Fibroblast of skin of right biceps (primary cell): ENCODE results near the gene ENTPD2.
A peak's percentile ranks its signal among the peaks of the same experiment; 100 is the strongest.

Experiments
- DNase-seq: peaks from one replicate; pipeline ENCODE4 v3.0.0-alpha.2; 2013

ENTPD2 gene

DNA sequence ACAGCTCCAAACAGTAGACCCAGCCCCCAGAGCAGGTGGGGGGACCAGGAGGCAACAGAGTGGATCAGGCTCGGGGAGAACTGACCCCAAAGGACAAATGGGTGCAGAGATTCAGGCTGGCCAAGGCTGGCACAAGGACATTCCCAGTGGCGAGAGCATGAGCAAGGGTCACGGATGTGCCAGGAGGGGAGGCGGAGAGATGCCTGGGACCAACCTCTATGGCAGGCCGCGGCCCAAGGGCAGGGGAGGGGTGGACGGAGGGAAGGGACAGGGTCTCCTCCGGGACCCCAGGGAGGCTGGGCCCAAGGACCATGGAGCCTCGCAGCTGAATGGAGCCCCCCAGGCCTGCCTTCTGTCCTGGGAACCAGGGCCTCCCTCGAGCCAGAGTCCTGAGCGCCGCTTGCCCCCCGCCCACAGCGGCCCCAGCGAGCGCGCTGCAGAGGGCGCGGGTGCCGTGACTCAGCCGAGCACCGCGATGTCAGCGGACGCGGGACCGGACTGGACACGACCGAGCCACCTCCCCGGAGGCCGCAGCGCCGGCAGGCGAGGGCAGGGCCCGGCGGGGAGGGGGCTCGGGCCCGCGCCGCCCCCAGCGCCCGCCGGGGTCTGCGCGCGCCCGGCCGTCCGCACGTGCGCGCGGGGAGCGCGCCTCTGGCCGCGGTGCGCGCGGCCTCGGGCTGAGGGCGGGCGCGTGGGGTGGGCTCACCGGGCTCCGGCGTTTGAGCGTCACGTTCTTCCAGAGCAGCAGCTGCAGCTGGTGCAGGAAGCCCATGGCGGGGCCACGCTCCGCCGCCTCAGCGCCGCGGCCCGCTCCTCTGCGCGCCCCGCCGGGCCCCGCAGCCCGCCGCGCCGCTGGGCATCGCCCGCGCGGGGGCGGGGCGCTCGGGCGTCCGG, 26.2 kb downstream of the ENTPD2 start, which contains the start of gene ABCA2:
Gene ABCA2, minus strand, starts transcription at position 869 of the 894 bp plus-strand sequence. Its CDS starts 97 bp downstream, at position 772.
- no peak for DNase-seq

DNA sequence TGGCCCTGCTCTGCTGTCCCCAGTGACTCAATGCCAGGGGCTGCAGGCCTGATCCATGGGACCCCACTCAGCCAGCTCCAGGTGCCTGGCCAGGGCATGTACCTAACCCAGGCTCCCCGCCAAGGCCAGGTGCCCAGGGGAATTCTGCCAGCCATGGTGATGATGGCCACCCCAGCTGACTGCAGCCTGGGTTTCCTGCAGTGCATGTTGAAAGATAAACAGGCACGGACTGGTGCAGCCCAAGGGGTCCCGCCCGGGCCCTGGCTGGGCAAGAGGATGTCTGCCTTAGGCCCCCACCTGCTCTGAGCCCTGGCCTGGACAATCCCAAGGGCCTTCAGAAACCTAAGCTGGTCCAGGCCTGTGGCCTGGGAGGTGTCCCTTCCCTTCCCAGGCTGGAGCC, 27.0 kb downstream of the ENTPD2 start:
- DNase-seq: no peak

DNA sequence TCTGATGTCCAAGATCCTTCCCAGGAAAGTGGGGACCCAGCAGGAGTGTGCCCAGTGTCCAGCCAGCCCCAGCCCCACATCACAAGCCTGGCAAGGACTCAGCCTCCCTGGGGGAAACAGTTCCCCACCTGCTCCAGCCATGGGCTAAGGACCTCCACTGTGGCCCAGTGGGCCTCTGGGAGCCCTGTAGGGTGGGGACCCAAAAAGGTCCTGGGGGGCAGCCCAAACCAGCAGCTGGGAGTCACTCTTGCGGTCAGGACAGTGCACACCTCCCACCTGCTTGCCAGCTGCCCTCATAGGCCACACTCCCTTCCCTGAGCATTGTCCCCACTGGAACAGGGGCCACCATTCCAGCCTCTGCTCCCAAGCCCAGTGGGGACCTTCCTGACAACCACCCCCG, 27.5 kb downstream of the ENTPD2 start:
- DNase-seq: no peak

DNA sequence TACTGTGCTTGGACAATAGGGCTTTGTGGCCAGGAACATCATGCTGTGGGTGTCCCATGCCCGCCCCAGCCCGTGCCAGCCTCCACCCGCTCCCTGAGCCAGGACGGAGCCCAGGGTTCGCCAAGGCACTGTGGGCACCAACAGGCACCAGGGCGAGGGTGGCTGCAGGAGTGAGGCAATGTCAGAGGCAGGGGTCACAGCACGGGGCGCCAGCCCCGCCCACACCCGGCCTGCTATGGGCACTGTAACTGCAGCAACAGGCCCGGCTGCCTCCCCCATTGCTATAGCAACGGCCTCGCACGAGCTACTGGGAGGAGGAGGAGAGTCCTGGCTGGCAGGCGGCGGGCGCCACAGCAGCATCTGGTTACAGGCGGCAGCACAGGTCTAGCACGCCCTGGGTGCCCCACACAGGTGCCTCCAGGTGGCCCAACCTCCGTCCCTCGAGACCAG, 28.3 kb downstream of the ENTPD2 start:
- no peak for DNase-seq

DNA sequence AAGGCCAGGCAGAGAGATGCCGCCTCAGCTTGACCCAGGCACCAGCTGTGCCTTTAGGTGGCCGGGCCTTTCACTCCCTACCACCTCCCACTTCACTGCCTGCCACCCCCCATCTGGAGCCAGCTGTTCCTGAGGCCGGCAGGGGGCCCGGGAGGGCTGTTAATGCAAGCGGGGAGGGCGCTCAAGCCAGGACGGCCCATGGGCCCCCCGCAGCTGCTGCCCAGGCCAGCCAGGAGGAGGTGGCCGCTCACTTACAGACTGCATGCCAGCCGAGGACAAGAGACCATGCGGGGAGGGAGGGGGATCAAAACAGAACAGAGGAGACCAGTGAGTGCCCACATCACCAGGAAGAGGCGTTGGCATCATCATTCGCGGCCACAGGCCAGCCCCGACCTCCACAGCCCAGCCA, 30.3 kb downstream of the ENTPD2 start:
- no peak for DNase-seq

DNA sequence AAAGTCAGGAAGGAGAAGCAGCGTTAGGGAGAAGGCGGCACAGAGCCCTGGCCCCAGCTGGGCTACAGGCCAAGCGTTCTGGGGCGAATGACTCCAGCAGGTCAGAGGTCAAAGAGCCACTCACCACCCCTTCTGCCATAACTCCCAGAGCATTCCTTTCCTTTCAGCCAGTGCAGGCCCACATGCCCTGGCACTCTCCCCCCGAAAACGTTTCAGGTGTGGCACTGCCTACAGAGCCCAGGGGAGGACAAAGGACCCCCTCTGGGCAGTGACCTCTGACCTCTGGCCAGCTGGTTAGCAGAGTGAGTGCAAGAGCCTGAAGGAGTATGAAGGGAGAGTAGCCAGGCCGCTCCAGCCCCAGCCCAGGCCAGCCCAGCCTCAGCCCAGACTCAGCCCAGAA, 30.7 kb downstream of the ENTPD2 start:
- no peak for DNase-seq

DNA sequence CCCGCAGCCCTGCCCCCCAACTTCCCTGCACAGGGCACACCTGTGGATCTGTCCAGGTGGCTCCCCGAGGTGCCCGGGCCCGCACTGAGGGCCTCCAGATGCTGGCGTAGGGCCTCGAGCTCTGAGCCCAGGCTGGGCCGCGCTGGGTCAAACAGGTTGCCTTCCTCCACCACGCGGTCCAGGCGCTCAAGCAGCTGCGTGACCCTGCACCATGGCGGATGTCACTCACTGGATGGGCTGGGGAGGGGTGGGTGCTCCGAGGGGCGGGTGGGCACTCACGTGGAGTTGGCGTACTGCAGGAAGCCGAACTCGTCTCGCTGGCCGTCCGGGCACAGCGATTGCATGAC, 31.2 kb downstream of the ENTPD2 start:
- DNase-seq: no peak

DNA sequence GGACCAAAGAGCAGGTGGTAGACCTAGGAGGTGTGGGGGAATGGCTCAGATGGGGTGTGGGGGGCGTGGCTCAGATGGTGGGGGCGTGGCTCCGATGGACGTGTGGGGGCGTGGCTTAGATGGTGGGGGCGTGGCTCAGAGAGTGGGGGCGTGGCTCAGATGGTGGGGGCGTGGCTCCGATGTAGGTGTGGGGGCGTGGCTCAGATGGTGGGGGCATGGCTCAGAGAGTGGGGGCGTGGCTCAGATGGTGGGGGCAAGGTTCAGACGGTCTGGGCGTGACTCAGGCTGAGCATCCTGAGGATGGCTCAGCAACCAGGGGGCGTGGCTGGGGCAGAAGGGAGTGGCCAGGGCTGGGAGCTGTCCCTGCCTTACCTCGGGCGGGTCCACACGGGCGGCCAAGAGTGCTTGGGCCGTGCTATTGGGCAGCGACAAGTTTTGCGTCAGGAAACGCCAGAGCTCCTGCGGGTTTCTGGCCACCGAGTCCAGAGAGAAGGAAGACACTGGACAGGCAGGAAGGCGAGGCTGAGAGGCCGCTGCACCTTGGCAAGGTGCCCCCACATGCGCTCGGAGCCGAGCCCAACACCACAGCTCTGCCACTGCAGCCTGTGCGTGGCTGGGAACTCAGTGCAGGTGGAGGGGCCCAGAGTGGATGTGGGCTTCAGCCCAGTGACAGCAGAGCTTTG, 31.7 kb downstream of the ENTPD2 start:
- peak; percentile 56 for DNase-seq

DNA sequence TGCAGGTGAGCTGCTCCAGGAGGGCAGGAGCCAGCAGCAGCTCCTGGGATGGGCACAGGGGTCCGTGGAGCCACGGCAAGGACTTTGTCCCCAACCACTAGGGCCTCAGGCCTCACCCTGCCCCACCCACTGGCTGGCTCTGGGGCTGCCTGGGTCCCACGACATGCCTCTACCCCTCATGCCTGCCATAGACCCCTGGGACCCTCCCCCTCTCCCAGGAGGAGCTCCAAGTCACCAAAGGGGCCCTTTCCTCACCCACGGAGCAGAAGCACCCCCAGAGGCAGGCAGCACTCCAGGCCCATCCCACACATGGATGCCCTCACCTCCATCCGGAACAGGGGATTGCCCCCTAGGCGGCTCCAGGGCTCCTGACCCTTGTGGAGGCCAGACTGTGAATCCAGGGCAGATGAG, 32.3 kb downstream of the ENTPD2 start:
- DNase-seq: no peak

DNA sequence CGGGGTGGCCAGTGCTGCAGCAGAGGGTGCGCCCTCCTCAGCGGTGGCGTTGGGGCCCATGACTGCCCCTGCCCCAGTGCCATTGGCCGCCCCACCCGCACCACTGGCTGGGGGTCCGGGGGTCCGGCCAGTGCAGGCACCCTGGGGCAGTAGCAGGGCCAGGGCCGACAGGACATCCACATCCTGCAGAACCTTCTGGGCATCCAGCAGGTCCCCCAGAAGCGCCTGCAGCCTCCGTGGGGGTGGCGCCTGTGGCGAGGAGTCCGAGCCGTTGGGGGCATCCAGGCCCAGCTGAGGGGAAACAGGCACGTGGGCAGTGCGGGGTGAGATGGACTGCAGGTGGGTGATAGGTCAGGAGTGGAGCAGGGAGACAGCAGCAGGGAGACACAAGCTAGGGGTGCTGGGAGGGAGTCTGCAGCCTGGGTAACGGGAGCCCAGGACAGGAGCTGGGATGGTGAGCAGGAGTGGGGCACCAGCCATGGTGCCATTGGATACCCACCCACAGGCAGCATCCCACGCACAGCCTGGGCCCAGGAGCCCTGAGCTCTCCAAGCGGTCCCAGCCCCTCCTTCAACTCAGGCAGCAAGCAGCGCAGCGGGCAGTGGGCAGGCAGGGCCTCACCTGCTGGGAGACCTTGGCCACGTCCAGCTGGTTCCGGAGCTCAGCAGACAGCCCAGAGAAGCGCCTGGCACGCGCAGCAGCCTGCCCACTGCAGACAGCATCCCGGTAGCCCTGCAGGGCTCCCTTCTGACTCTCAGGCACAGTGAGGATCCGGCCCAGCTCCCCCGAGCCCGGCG, 32.9 kb downstream of the ENTPD2 start:
- DNase-seq: no peak

DNA sequence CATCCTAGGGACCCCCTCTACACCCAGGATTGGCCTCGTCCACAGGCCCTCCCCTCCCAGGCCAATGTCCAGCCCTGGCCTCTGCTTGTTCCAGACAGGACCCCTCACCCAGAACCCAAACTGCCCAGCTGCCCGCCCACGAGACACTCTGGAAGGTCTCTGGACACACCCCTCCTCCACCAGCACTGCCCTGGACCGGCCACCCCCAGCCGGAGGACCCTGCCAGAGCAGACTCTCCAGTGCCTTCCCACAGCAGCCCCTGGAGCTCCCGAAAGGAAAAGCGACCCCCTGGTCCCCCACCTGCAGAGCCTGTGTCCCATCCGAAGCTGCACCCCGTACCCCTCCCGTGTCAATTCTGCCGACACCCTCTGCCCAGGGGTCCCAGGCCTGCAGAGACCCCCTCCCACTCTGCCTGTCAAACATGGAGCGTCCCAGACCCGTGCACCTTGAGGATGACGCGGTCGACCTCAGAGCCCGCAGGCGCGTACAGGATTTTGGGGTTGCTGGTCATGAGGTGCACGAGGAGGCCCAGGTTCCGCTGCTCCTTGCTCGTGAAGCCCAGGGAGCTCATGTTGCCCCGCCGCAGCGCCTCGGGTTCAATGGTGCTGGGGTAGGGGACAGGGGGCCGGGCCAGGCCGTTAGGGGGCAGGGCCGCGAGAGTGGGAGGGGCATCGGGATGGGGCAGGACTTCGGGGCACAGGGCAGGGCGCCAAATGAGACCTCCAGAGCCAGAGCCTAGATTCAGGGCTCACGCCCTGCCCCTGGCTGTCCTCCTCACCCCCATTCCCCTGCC, 33.8 kb downstream of the ENTPD2 start:
- DNase-seq: no peak

DNA sequence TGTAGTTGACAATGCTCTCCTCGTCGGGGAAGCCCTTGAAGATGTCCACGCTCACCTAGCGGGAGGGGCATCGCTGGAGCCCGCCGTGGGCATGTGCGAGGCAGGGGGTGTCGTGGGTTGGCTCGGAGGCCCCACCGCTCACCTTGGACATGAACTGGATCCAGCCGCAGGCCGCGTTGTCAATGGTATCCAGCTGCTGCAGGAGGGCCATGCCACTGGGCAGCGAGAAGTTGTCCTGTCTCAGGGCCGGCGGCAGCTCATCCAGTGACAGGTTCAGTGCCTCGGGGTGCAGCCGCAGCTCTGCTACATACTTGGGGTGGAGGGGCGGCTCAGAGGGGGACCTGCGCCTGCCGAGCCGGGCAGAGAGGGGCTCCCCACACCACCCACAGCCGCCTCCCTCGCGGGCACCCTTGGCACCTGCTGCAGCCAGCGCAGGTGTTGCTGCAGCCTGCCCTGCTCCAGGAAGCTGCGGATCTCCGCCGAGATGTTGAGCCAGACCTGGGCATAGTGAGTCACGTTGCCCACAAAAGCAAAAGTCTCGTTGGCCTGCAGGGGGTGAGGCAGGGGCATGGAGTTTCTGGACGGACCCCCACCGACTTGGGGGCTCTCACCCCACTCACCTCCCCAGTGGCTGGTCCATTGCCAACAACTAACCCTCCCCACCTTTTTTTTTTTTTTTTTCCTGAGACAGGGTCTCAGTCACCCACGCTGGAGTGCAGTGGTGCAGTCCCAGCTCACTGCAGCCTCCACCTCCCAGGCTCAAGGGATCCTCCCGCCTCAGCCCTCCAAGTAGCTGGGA, 34.9 kb downstream of the ENTPD2 start:
- DNase-seq: no peak

DNA sequence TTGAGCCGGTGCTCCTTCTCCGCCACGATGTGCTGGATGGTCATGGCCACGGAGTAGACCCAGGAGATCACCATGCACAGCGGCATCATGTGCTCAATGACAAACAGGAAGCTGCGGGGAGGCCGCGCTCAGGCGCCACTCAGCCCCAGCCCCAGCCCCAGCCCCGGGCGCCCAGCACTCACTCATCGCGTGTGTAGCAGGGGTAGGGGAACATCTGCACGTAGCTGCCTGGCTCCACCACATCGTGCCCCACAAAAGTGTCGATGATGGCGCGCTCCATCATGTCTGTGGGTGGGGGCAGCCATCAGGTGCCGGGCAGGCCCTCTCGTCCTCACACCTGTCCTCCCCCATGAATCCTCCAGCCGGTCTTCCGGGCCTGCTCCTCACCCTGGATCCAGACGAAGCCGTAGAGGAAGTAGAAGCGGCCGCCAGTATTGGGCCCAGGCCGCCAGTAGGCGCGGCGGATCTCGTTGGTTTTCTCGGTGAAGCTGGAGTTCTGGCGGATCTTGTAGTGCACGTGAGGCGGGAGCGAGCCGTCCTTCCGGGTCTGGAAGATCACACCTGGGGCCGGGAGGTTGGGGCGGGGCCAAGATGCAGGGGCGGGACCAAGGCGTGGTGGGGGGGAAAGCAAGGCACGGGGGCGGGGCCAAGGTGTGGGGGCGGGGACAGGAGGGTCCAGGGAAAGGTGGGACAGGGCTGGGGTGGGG, 35.9 kb downstream of the ENTPD2 start:
- no peak for DNase-seq

DNA sequence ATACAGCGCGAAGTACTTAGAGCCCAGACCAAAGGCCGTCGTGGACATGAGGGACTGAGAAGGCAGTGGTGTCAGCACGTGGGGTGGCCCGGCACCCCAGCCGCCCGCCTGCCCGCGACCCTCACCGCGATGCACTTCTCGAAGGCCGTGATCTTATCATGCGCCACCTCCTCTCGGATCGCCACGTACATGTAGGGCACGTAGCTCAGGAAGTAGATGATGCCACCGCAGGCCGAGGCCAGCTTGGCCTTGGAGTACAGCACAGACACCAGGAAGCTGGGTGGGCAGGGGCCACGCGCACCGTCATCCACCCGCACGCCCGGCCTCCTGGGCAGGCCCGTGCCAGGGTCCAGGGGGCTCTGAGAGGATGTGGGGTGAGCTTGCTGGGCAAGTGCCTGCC, 36.8 kb downstream of the ENTPD2 start:
- no peak for DNase-seq

DNA sequence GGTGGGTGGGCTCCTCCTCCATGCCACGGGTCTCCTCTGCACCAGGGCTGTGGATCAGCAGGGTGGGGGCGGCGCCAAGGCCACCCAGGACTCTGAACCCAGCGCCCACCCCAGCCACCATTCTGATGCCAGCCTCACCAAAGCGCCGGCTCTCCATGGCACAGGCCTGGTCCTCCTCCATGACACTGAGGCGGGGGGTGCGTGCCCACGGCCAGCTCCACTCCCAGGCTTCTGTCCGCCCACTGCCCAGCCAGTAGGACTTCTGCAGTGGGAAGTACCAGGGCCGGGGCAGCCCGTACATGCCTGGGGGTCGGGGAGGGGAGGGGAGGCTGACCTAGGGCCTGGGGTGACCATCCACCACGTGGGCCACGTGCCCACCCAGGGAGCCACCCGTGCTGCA, 37.4 kb downstream of the ENTPD2 start:
- no peak for DNase-seq

DNA sequence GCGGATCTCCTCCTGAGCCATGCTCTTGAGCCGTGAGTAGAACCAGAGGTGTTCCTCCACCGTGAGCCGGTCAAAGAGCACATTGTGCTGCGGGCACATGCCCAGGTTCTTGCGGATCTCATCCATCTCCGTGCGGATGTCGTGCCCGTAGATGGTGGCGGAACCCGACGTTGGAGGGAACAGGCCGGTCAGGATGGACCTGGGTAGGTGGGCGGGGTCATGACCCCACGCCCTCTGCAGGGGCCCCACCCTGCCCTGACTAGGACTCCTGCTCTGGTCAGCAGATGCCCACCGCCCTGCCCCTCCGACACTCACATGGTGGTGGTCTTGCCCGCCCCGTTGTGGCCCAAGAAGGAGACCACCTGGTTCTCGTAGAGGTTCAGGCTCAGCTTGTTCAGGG, 37.9 kb downstream of the ENTPD2 start:
- no peak for DNase-seq

DNA sequence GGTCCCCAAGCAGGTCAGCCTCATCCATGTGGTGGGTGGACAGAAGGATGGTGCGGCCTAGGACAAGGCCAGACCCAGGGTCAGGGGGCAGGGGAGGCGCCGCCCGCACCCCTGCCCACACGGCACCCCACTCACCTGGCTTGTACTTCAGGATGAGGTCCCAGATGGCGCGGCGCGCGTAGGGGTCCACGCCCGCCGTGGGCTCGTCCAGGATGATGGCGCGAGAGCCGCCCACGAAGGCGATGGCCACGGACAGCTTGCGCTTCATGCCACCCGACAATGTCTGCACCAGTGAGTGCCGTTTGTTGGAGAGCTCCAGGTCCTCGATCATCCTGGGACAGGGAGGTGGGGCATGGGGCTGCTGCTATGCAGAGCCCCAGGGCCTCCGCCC, 38.3 kb downstream of the ENTPD2 start:
- DNase-seq: no peak

DNA sequence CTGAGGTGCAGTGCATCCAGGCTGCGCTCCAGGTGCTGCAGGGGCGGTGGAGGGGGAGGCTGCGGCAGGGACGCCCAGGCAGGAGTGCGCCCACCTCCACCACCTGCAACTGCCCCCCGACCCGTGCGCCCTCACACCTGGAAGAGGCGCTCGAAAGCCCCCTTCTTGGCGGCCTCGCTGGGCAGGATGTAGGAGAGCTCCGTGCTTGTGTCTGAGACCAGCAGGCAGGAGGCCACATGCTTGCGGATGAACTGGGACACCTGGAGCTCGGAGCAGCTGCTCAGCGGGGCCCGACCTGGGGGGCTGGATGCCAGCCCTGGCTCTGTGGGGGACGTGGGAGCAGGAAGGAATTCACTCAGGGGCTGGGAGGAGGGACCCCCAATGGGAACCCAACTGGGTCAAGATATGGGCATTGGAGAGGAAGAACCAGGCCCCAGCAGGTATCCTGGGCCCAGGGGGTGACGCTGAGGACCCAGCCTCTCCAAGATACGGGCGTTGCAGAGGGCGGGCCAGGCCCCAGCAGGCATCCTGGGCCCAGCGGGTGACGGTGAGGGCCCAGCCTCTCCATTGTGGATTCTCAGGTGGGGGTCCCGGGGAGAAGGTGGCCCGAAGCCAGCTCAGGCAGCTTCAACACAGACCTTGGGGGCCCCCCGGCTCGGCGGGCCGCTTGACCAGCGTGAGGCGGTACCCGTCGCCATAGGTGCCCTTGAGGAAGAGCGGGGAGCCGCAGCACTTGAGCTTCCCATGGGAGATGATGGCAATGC, 38.9 kb downstream of the ENTPD2 start:
- DNase-seq: no peak

DNA sequence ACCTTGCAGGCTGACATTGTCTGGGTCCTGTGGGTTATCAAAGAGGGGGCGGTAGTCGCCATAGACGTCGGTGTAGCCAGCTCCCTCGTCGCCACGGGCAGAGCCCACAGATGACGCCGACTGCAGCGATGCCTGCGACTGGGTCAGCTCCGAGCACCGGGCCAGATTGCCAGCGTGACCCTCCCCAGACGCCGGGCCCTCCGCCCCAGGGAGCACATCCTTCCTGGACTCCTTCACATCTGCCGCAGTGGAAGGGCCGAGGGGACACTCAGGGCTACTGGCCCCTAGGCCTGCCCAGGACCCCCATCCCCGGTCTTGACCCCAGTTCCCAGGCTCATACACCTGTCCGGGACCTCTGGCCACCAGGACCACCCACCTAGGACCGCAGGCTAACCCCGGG, 39.7 kb downstream of the ENTPD2 start:
- no peak for DNase-seq

DNA sequence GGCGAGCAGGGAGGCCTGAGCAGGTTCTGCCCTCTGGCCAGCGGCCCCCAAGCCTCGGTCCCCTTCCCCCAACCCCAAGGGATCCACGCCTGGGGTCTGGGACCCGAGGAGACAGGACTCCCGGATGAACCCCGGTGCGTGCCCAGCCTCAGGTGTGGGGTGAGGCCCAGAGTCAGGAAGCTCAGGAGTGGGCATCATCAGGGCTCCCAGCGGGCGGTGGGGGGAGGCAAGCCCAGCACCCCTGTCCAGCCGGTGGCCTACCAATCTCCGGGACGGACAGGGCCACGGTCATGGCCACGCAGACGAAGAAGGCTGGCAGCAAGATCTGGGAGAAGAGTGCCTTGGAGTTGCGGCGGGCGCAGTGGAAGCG, 40.3 kb downstream of the ENTPD2 start:
- no peak for DNase-seq
